HepG2 (cell line): Measurements from ENCODE around the gene PPP4R3A. TPM values are rescaled to one million over a fixed set of nuclear protein-coding genes. Genes with fewer than 3 reads are reported as not detected.
A peak's percentile ranks its signal among the peaks of the same experiment; 100 is the strongest.

ENCODE experiments used
- ATAC-seq: fragments of 200-7000 bp; cut with Tn5 transposase; 3 replicates; pipeline ENCODE4 v1.9.1; 2020; ENCODE audit warnings: mild to moderate bottlenecking, moderate library complexity
- BruUV-seq: library from RNA; stranded (reverse); fragments of 400-500 nt; replicated peaks from 2 replicates; lab custom pipeline; 2021; lab: Mats Ljungman, UMichigan
- CTCF ChIA-PET: fragments of 300-600 bp; formaldehyde crosslinking; extraction: SDS; loops from one replicate; lab custom pipeline; 2021; ENCODE audit warnings: low total read pairs, inconsistent platforms, low intra/inter-chr PET ratio; lab: Yijun Ruan, JAX
- POLR2A ChIA-PET: fragments of 350-600 bp; sonication (Branson Sonifier 250); formaldehyde crosslinking; loops from one replicate; lab custom pipeline; 2020; ENCODE audit warnings: antibody characterized with exemption, inconsistent platforms; lab: Yijun Ruan, JAX
- DNase-seq: peaks from one replicate; pipeline ENCODE4 v3.0.0-alpha.2; 2015; ENCODE audit warnings: low spot score
- FAIRE-seq: peaks from 3 replicates; lab custom pipeline; 2011; peaks lifted over from hg19 to GRCh38; lab: Jason Lieb, UNC
- H2AFZ ChIP-seq: one replicate; pipeline ENCODE4 v1.6.1; 2011; ENCODE audit warnings: low read length, inconsistent platforms
- H3K27ac ChIP-seq: fragments of 300-600 bp; 3 replicates; pipeline ENCODE4 v1.8.0; 2011; ENCODE audit warnings: mixed run types, mild to moderate bottlenecking, mixed read lengths, low read length, inconsistent platforms; ENCODE audit not compliant: insufficient read depth; ENCODE audit errors: extremely low read length
- H3K27me3 ChIP-seq, 2 experiments: fragments of 200-600 bp in 1 of 2; 2 replicates in 1 of 2; 3 replicates in 1 of 2; pipeline versions ENCODE4 v1.6.0 to v1.8.0; 2011; ENCODE audit warnings: low read length in 2 of 2, mild to moderate bottlenecking in 2 of 2, moderate library complexity in 2 of 2, inconsistent platforms in 1 of 2; ENCODE audit not compliant: insufficient read depth in 2 of 2, control insufficient read depth in 1 of 2
- H3K36me3 ChIP-seq, 2 experiments: fragments of 200-600 bp in 1 of 2; replicated peaks in 1 of 2; 2 replicates in 1 of 2; 3 replicates in 1 of 2; pipeline versions ENCODE4 v1.5.1 to v1.8.0; 2011; ENCODE audit warnings: low read length in 2 of 2, inconsistent platforms in 1 of 2; ENCODE audit not compliant: insufficient read depth in 2 of 2, control insufficient read depth in 1 of 2
- H3K4me1 ChIP-seq: 2 replicates; pipeline ENCODE4 v1.5.1; 2012; ENCODE audit warnings: low read length, inconsistent platforms; ENCODE audit not compliant: insufficient read depth
- H3K4me2 ChIP-seq: 2 replicates; pipeline ENCODE4 v1.6.0; 2011; ENCODE audit warnings: low read depth, low read length, inconsistent platforms
- H3K4me3 ChIP-seq, 3 experiments: fragments of 200-600 bp in 1 of 3; sonication (generic), shearing (Covaris generic) in 1 of 3; replicated peaks in 1 of 3; 2 replicates each; pipeline ENCODE4 v1.5.1; 2011 to 2016; ENCODE audit warnings: low read length in 3 of 3, inconsistent platforms in 2 of 3, low read depth in 2 of 3, mild to moderate bottlenecking in 2 of 3, control low read depth in 1 of 3, mixed read lengths in 1 of 3; ENCODE audit not compliant: insufficient read depth in 1 of 3
- H3K79me2 ChIP-seq: one replicate; pipeline ENCODE4 v1.6.1; 2011; ENCODE audit warnings: low read length, inconsistent platforms; ENCODE audit not compliant: insufficient read depth
- H3K9ac ChIP-seq: 2 replicates; pipeline ENCODE4 v1.6.0; 2011; ENCODE audit warnings: mild to moderate bottlenecking, low read depth, low read length, inconsistent platforms; ENCODE audit not compliant: insufficient read depth
- H3K9me3 ChIP-seq: 2 replicates; pipeline ENCODE4 v1.5.1; 2012; ENCODE audit warnings: mild to moderate bottlenecking, low read length
- H4K20me1 ChIP-seq: 2 replicates; pipeline ENCODE4 v1.6.0; 2011; ENCODE audit warnings: inconsistent platforms, mild to moderate bottlenecking, low read length, moderate library complexity; ENCODE audit not compliant: insufficient read depth
- AGO2 ChIP-seq: fragments of 200-400 bp; formaldehyde crosslinking; optimal IDR thresholded peaks from 2 replicates; pipeline ENCODE3; 2017; ENCODE audit warnings: mild to moderate bottlenecking, low read depth, low read length, moderate library complexity
- CREBL2 ChIP-seq: sonication (generic); formaldehyde crosslinking; IDR thresholded peaks from 2 replicates; pipeline ENCODE4 v1.8.1; 2023; ENCODE audit warnings: missing genetic modification reagents, mild to moderate bottlenecking, borderline replicate concordance
- CSRNP2 ChIP-seq: sonication (generic); formaldehyde crosslinking; conservative IDR thresholded peaks from 2 replicates; pipeline ENCODE4 v1.8.0; 2022; ENCODE audit warnings: low read depth, missing genetic modification reagents
- GFI1 ChIP-seq: sonication (generic); formaldehyde crosslinking; IDR thresholded peaks from 2 replicates; pipeline ENCODE4 v1.5.0; 2020; ENCODE audit warnings: missing genetic modification reagents, mild to moderate bottlenecking, borderline replicate concordance
- IKZF1 ChIP-seq: fragments of 450-650 bp; IDR thresholded peaks from 2 replicates; pipeline ENCODE4 v1.7.1; 2016
- MEIS2 ChIP-seq: sonication (generic); formaldehyde crosslinking; IDR thresholded peaks from 2 replicates; pipeline ENCODE4 v1.9.0; 2021; ENCODE audit warnings: mild to moderate bottlenecking, missing genetic modification reagents
- RFXANK ChIP-seq: IDR thresholded peaks from 2 replicates; pipeline ENCODE4 v1.6.1; 2016
- TP53 ChIP-seq: sonication (generic); formaldehyde crosslinking; conservative IDR thresholded peaks from 2 replicates; pipeline ENCODE4 v1.4.0; 2020; ENCODE audit warnings: missing genetic modification reagents
- ZBTB46 ChIP-seq: sonication (generic); formaldehyde crosslinking; IDR thresholded peaks from 2 replicates; pipeline ENCODE4 v1.4.0; 2020; ENCODE audit warnings: mild to moderate bottlenecking, missing genetic modification reagents, borderline replicate concordance
- ZBTB49 ChIP-seq: sonication (generic); formaldehyde crosslinking; IDR thresholded peaks from 2 replicates; pipeline ENCODE4 v1.4.0; 2020; ENCODE audit warnings: missing genetic modification reagents, borderline replicate concordance
- ZNF350 ChIP-seq: sonication (generic); formaldehyde crosslinking; IDR thresholded peaks from 2 replicates; pipeline ENCODE4 v1.4.0; 2020; ENCODE audit warnings: mild to moderate bottlenecking, low read depth, missing genetic modification reagents, borderline replicate concordance
- ZNF567 ChIP-seq: sonication (generic); formaldehyde crosslinking; IDR thresholded peaks from 2 replicates; pipeline ENCODE4 v1.8.1; 2023; ENCODE audit warnings: mild to moderate bottlenecking, missing genetic modification reagents, borderline replicate concordance
- ZNF790 ChIP-seq: sonication (generic); formaldehyde crosslinking; IDR thresholded peaks from 2 replicates; pipeline ENCODE4 v1.8.0; 2022; ENCODE audit warnings: missing genetic modification reagents, mild to moderate bottlenecking, borderline replicate concordance
- ZXDC ChIP-seq: sonication (generic); formaldehyde crosslinking; IDR thresholded peaks from 2 replicates; pipeline ENCODE4 v1.5.0; 2020; ENCODE audit warnings: mild to moderate bottlenecking, missing genetic modification reagents
- WGBS: methylation state at CpG from one replicate; pipeline ENCODE4 v1.1.6; 2017; ENCODE audit warnings: low lambda C conversion rate; 5-methylcytosine and 5-hydroxymethylcytosine counted together
- in situ Hi-C: cut with HindIII; loops from 2 replicates; pipeline ENCODE4 v1.10.0; 2017; ENCODE audit warnings: low pct_unique_long_range_greater_than_20kb; ENCODE audit not compliant: extremely low pct_ligation_motif_present
- intact Hi-C: fragments of 100-400 bp; cut with micrococcal nuclease; formaldehyde crosslinking; loops from one replicate; pipeline ENCODE4 v1.10.0; 2022; ENCODE audit not compliant: unreplicated experiment
- polyA plus RNA-seq, 8 experiments: library from polyadenylated mRNA; depleted of rRNA in 3 of 8; stranded (reverse) in 7 of 8; unstranded in 1 of 8; fragments of >200 nt; fragmentation: Illumina TruSeq in 4 of 8; extraction: Trizol in 4 of 8; gene quantifications; 2 replicates each; pipeline versions ENCODE4 v1.2.1 to v1.2.3, GENCODE V29; 2011 to 2016; ENCODE audit warnings: low read depth in 4 of 8, missing spikeins in 1 of 8, mixed read lengths in 1 of 8; ENCODE audit not compliant: insufficient read depth in 1 of 8
- total RNA-seq, 5 experiments: library from RNA; depleted of rRNA; stranded (reverse); fragments of >200 nt; fragmentation: Illumina TruSeq; extraction: Trizol; gene quantifications; 2 replicates each; pipeline ENCODE4 v1.2.3, GENCODE V29; 2016; ENCODE audit warnings: low read depth in 1 of 5

Gene PPP4R3A
- total and polyA plus RNA-seq, 2 of the 13 experiments (the other 11 are each of a cell fraction or from before 2014, with no cell fraction given) = 22.5 to 57.4 TPM

- TF ChIP-seq ZBTB49 (CRISPR knock-in tag) = no peak
- no peak for TF ChIP-seq IKZF1
- no peak for TF ChIP-seq TP53 (CRISPR knock-in tag)
- no peak for TF ChIP-seq RFXANK (CRISPR knock-in tag)
Measured at GRCh38 chr14:91511043-91511383, 903 bp upstream of the PPP4R3A start (continued).

- in situ Hi-C loops (no loop called here), intact Hi-C loops (loop anchor here (1.0 kb wide), 1 partner anchor 58 kb away; no protein-coding TSS in a partner anchor)
- no TSS peak for BruUV-seq
- CTCF ChIA-PET = no interaction called here
- 2% methylated on average over 8 of the region's 34 CpGs for WGBS
- no peak for FAIRE-seq
- peaks cover 37% of the 10 kb centered on the region for H4K20me1 ChIP-seq
- peaks cover 31% of the 10 kb centered on the region for H3K4me1 ChIP-seq
- no peaks in the 10 kb centered on the region; a peak in 2 of 5 replicates for H3K27me3 ChIP-seq
- POLR2A ChIA-PET = interaction anchor here (1.1 to 2.5 kb wide), 6 partner anchors 9 to 401 kb away, joined by 4 to 12 read pairs (median 6); no protein-coding TSS in a partner anchor
- peak overlapping the region; percentile 80 for H3K4me2 ChIP-seq
- no peaks in the 10 kb centered on the region for H3K9me3 ChIP-seq
- peaks cover 0 to 18% of the 10 kb centered on the region in 2 experiments; a peak in 3 of 5 replicates for H3K36me3 ChIP-seq
- H3K27ac ChIP-seq = peak overlapping the region; percentile 99
- peaks cover 46% of the 10 kb centered on the region for H3K79me2 ChIP-seq
- no peak for DNase-seq
- H2AFZ ChIP-seq = no peak overlapping the region
- peak overlapping the region; percentile 75 to 93 (median 85) for H3K4me3 ChIP-seq
- H3K9ac ChIP-seq = peak overlapping the region; percentile 95
- ATAC-seq = peak; percentile 42
- TF ChIP-seq CREBL2 = no peak
- peak; percentile 75; the same call in 1 of the 2 replicates for TF ChIP-seq ZNF790
- no peak for TF ChIP-seq MEIS2 (CRISPR knock-in tag)
- TF ChIP-seq ZXDC (CRISPR knock-in tag) = no peak
- TF ChIP-seq GFI1 (CRISPR knock-in tag) = no peak
- no peak for TF ChIP-seq ZNF350 (CRISPR knock-in tag)
- TF ChIP-seq ZNF567 (CRISPR knock-in tag) = no peak
- TF ChIP-seq CSRNP2 (CRISPR knock-in tag) = 0 out of 2 replicates have a peak, but pooled peaks have one; percentile 17
- no peak for TF ChIP-seq ZBTB46 (CRISPR knock-in tag)
- TF ChIP-seq AGO2 = peak; percentile 91
Measured at GRCh38 chr14:91509878-91510170, 286 bp downstream of the PPP4R3A start.
